GM23248 (cell line): ENCODE data around the gene TBC1D3B.
"Not testable (repeated sequence)": the region's sequence is repeated elsewhere in the genome, so short reads cannot be mapped to it uniquely, and the experiment has no call there.

Experiments used
- EZH2 ChIP-seq: fragments of 200-600 bp; sonication (generic); IDR thresholded peaks from 2 replicates; pipeline ENCODE4 v1.6.1; 2018; ENCODE audit warnings: antibody characterized with exemption, mild to moderate bottlenecking; ENCODE audit not compliant: insufficient read depth, poor library complexity, severe bottlenecking
- EZH2phosphoT487 ChIP-seq: fragments of 200-600 bp; sonication (generic); IDR thresholded peaks from 2 replicates; pipeline ENCODE4 v1.6.1; 2018; ENCODE audit warnings: antibody characterized with exemption, moderate library complexity, mild to moderate bottlenecking, low read depth; ENCODE audit not compliant: insufficient read depth

DNA sequence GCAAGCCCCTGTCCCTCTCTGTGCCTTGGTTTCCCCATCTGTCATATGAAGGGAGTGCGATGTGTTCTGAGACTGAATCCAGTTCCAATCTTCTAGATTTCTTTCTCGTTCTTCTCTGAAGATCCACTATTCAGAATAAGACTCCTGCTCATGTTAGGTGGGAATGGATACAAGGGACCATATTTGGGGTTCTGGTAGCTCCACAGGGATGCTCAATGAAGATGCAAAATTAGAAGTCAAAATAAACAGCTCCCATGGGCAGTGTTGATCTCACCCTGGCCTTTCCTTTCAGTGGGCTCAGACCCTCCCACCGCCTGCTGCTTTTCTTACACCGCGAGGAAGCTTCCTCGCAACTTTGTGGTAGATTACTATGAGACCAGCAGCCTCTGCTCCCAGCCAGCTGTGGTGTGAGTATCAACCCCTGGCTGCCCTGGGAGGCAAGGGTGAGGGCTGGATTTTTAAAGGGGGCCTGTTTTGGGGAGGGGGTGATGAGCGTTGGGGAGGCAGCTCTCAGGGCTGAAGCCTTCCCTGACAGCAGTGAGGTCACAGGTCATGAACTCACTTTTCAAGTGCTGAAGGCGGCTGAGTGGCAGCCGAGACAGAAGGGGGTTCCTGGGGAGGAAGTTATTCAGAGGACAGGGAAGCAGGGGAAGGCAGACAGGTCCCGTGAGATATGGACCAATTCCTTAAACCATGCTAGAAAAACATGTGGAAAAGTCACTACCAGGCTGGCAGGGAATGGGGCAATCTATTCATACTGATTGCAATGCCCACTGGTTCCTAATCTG lies 35.2 kb upstream of the TBC1D3B start:
- not testable (repeated sequence) for TF ChIP-seq EZH2phosphoT487, EZH2
